ENCODE data around the gene SCAANT1.

- TF ChIP-seq CTCF (IDR thresholded peaks at IDR 0.05; ENCODE audit: low read depth, low read length) (no peak), MAX (IDR thresholded peaks at IDR 0.05; ENCODE audit: low read depth, low read length) (no peak), POLR2A (IDR thresholded peaks at IDR 0.05; ENCODE audit: extremely low read depth, insufficient read length) (no peak), MYC (IDR thresholded peaks at IDR 0.05; ENCODE audit: low read depth, low read length) (no peak)
Measured at GRCh38 chr3:63933459-63933858, 21.3 kb upstream of the SCAANT1 start.
